Measurements from ENCODE around the gene TMEM126B.

TMEM126B gene

DNA sequence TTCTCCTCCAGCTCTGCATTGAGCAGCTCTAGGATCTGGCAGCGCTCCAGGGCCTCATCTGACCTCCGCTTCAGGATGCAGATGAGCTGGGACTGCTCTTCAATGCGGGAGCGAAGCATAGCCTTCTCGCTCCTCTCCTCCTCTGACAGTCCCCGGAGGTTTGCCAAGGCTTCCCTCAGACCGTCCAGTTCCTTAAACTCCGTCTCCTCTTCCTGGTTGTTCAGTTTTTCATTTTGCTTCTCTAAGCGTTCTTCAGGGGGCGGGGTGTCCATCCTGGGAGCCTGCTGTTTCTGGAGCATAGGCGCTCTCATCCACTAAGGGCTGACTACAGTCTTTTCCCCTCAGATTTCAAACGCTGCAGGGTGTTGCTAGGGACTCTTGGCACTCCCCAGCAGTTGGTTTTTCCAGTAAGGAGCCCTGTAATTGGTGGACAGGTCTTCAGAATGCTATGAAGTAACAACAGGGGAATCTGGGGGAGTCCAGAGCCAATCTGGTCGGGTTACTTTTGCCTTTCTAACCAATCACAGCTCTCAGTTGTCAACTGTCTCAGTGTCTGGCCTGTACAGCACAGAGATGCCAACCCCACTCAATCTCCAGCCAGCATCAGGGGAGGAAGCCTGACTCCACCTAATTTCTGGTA is 57.5 kb downstream of the TMEM126B start, which contains the start of gene CCDC89:
CCDC89 (minus strand) TSS at position 376 of the 640 bp plus-strand sequence; CDS start at position 311, 65 bp downstream.
- DNase-seq: no peak
